IMR-90 (cell line): ENCODE results near the gene AMFR. TPM values are rescaled to one million over a fixed set of nuclear protein-coding genes. Genes with fewer than 3 reads are reported as not detected.

ENCODE experiments used
- ATAC-seq: fragments of 200-7000 bp; cut with Tn5 transposase; 2 replicates; pipeline ENCODE4 v1.9.1; 2020; ENCODE audit warnings: low read depth, mild to moderate bottlenecking, moderate library complexity
- BruUV-seq: library from RNA; stranded (reverse); fragments of 400-500 nt; replicated peaks from 2 replicates; lab custom pipeline; 2021; lab: Mats Ljungman, UMichigan
- CTCF ChIA-PET: fragments of 300-600 bp; formaldehyde crosslinking; extraction: SDS; loops from one replicate; lab custom pipeline; 2021; ENCODE audit warnings: antibody characterized with exemption; lab: Yijun Ruan, JAX
- POLR2A ChIA-PET: fragments of 300-600 bp; sonication (Branson Sonifier 250); formaldehyde crosslinking; loops from one replicate; lab custom pipeline; 2022; ENCODE audit warnings: antibody characterized with exemption; ENCODE audit not compliant: unreplicated experiment; lab: Charles Lee
- DNase-seq: peaks from one replicate; pipeline ENCODE4 v3.0.0; 2013
- H2AFZ ChIP-seq: replicated peaks from 2 replicates; pipeline ENCODE3; 2013; ENCODE audit warnings: low read length, mild to moderate bottlenecking; ENCODE audit not compliant: poor library complexity
- H2AK5ac ChIP-seq: 2 replicates; pipeline ENCODE4 v1.6.1; 2013; ENCODE audit warnings: low read depth, low read length, inconsistent platforms
- H2AK9ac ChIP-seq: replicated peaks from 2 replicates; pipeline ENCODE3; 2013; ENCODE audit warnings: mild to moderate bottlenecking, low read depth, low read length, moderate library complexity; ENCODE audit not compliant: poor library complexity
- H2BK120ac ChIP-seq: 2 replicates; pipeline ENCODE4 v1.6.1; 2013; ENCODE audit warnings: low read depth, low read length, inconsistent platforms
- H2BK15ac ChIP-seq: 3 replicates; pipeline ENCODE4 v1.6.1; 2013; ENCODE audit warnings: low read depth, low read length, inconsistent platforms
- H2BK20ac ChIP-seq: 2 replicates; pipeline ENCODE4 v1.6.1; 2013; ENCODE audit warnings: low read depth, mild to moderate bottlenecking, inconsistent platforms, low read length, moderate library complexity
- H2BK5ac ChIP-seq: 2 replicates; pipeline ENCODE4 v1.6.1; 2013; ENCODE audit warnings: mild to moderate bottlenecking, low read depth, low read length, inconsistent platforms; ENCODE audit not compliant: poor library complexity, severe bottlenecking
- H3K14ac ChIP-seq: replicated peaks from 2 replicates; pipeline ENCODE4 v1.6.1; 2013; ENCODE audit warnings: low read depth, low read length, inconsistent platforms
- H3K18ac ChIP-seq: 2 replicates; pipeline ENCODE4 v1.6.1; 2013; ENCODE audit warnings: low read depth, low read length, control low read depth
- H3K23ac ChIP-seq: 2 replicates; pipeline ENCODE4 v1.6.1; 2013; ENCODE audit warnings: low read depth, low read length, inconsistent platforms
- H3K27ac ChIP-seq: 2 replicates; pipeline ENCODE4 v1.5.1; 2013; ENCODE audit warnings: mild to moderate bottlenecking, control low read depth, low read length; ENCODE audit not compliant: insufficient read depth
- H3K27me3 ChIP-seq: 2 replicates; pipeline ENCODE4 v1.6.1; 2013; ENCODE audit warnings: low read length; ENCODE audit not compliant: control insufficient read depth, insufficient read depth
- H3K36me3 ChIP-seq: 2 replicates; pipeline ENCODE4 v1.6.1; 2013; ENCODE audit warnings: low read length, mixed read lengths; ENCODE audit not compliant: control insufficient read depth, insufficient read depth
- H3K4ac ChIP-seq: 2 replicates; pipeline ENCODE4 v1.6.1; 2013; ENCODE audit warnings: low read depth, low read length, inconsistent platforms
- H3K4me1 ChIP-seq: 2 replicates; pipeline ENCODE4 v1.6.1; 2013; ENCODE audit warnings: low read length, mixed read lengths; ENCODE audit not compliant: control insufficient read depth, insufficient read depth
- H3K4me2 ChIP-seq: 2 replicates; pipeline ENCODE4 v1.6.1; 2013; ENCODE audit warnings: low read depth, mild to moderate bottlenecking, control low read depth, low read length, moderate library complexity
- H3K4me3 ChIP-seq: 2 replicates; pipeline ENCODE4 v1.5.1; 2013; ENCODE audit warnings: low read depth, mild to moderate bottlenecking, control low read depth, low read length, moderate library complexity; ENCODE audit not compliant: insufficient read depth
- H3K56ac ChIP-seq: 2 replicates; pipeline ENCODE4 v1.6.1; 2013; ENCODE audit warnings: low read length, inconsistent platforms; ENCODE audit not compliant: insufficient read depth; ENCODE audit errors: extremely low read depth
- H3K79me1 ChIP-seq, 2 experiments: 2 replicates each; pipeline ENCODE4 v1.6.1; 2013; ENCODE audit warnings: low read length in 2 of 2, inconsistent platforms in 1 of 2, low read depth in 1 of 2
- H3K9ac ChIP-seq: 2 replicates; pipeline ENCODE4 v1.6.1; 2013; ENCODE audit warnings: low read depth, low read length, control low read depth
- H3K9me1 ChIP-seq: 2 replicates; pipeline ENCODE4 v1.6.1; 2013; ENCODE audit warnings: low read length, inconsistent platforms; ENCODE audit not compliant: insufficient read depth
- H3K9me3 ChIP-seq: 2 replicates; pipeline ENCODE4 v1.6.1; 2013; ENCODE audit warnings: low read length; ENCODE audit not compliant: control insufficient read depth, insufficient read depth
- H4K20me1 ChIP-seq: 2 replicates; pipeline ENCODE4 v1.6.1; 2013; ENCODE audit warnings: low read length, inconsistent platforms; ENCODE audit not compliant: insufficient read depth
- H4K5ac ChIP-seq: 2 replicates; pipeline ENCODE4 v1.6.1; 2013; ENCODE audit warnings: mild to moderate bottlenecking, low read depth, low read length, control low read depth
- H4K8ac ChIP-seq, 2 experiments: 2 replicates each; pipeline ENCODE4 v1.6.1; 2013; ENCODE audit warnings: low read depth in 2 of 2, low read length in 2 of 2, control low read depth in 1 of 2, inconsistent platforms in 1 of 2
- H4K91ac ChIP-seq: 2 replicates; pipeline ENCODE4 v1.6.1; 2013; ENCODE audit warnings: low read depth, low read length, inconsistent platforms; ENCODE audit not compliant: insufficient read depth
- CEBPB ChIP-seq: IDR thresholded peaks from 2 replicates; pipeline ENCODE4 v1.6.1; 2012; ENCODE audit warnings: low read depth, low read length, improper control_type of control experiment
- CHD1 ChIP-seq: IDR thresholded peaks from 2 replicates; pipeline ENCODE4 v1.6.1; 2012; ENCODE audit warnings: low read depth, low read length, improper control_type of control experiment
- CTCF ChIP-seq: conservative IDR thresholded peaks from 2 replicates; pipeline ENCODE4 v1.5.1; 2012; ENCODE audit warnings: mild to moderate bottlenecking, low read depth, low read length, improper control_type of control experiment
- FOS ChIP-seq: fragments of 150-350 bp; IDR thresholded peaks from 2 replicates; pipeline ENCODE4 v1.6.1; 2016; ENCODE audit warnings: low read depth, low read length
- RFX5 ChIP-seq: IDR thresholded peaks from 2 replicates; pipeline ENCODE4 v1.8.0; 2012; ENCODE audit warnings: low read depth, mild to moderate bottlenecking, low read length, moderate library complexity
- WGBS, 2 experiments: methylation state at CpG; one replicate each; pipeline versions ENCODE4 v1.1.5 to v1.1.7; 2013; ENCODE audit warnings: missing lambda C conversion rate in 2 of 2; ENCODE audit not compliant: insufficient read length in 1 of 2; ENCODE audit errors: extremely low coverage in 2 of 2; 5-methylcytosine and 5-hydroxymethylcytosine counted together
- dilution Hi-C: fragments of 300-500 bp; cut with HindIII; formaldehyde crosslinking; loops from one replicate; pipeline ENCODE4 v1.14.3; 2018; ENCODE audit warnings: low sequenced_read_pairs; ENCODE audit not compliant: unreplicated experiment
- in situ Hi-C: fragments of 300-500 bp; cut with MboI; formaldehyde crosslinking; loops from 3 replicates; pipeline ENCODE4 v1.14.3; 2019; ENCODE audit warnings: low sequenced_read_pairs, inconsistent platforms, mixed read lengths
- intact Hi-C: fragments of 100-400 bp; cut with micrococcal nuclease; formaldehyde crosslinking; loops from 2 replicates; pipeline ENCODE4 v1.10.0; 2022
- polyA plus RNA-seq, 3 experiments: library from polyadenylated mRNA; depleted of rRNA; stranded (reverse); fragments of >200 nt; gene quantifications; 2 replicates each; pipeline ENCODE4 v1.2.3, GENCODE V29; 2012; ENCODE audit warnings: low replicate concordance in 1 of 3
- total RNA-seq: library from RNA; depleted of rRNA; stranded (reverse); fragments of >200 nt; gene quantifications from 2 replicates; pipeline ENCODE4 v1.2.3, GENCODE V29; 2012

AMFR gene
- total and polyA plus RNA-seq, 2 of the 4 experiments (the other 2 are of a cell fraction), result 60.7 to 216 TPM

DNA sequence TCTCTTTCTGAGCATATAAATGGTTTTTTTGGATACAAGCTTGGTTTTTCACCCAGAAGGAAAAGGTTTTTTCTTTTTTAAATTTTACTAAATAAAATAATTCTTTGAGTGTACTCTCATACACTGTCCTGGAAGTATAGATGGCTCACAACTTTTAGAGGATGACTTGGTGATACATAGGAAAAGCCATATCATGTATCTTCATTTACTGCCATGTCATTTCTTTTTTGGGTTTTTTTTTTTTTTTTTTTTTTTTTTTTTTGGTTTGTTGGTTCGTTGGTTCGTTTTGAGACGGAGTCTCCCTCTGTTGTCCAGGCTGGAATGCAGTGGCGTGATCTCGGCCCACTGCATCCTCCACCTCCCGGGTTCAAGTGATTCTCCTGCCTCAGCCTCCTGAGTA, 37.8 kb upstream of the AMFR start:
- CTCF ChIA-PET, result no interaction called here
- H3K23ac ChIP-seq, result no peak overlapping the region
- H4K8ac ChIP-seq, result no peak overlapping the region
- no peak overlapping the region for H3K4me3 ChIP-seq
- no TSS peak for BruUV-seq
- in situ Hi-C loops (no loop called here), intact Hi-C loops (no loop called here), dilution Hi-C loops (no loop called here)
- H3K4ac ChIP-seq, result no peak overlapping the region
- no peak for ATAC-seq
- H2BK120ac ChIP-seq, result no peak overlapping the region
- H4K5ac ChIP-seq, result no peak overlapping the region
- no peak for DNase-seq
- peaks cover 26% of the 10 kb centered on the region for H3K36me3 ChIP-seq
- no peaks in the 10 kb centered on the region for H3K27me3 ChIP-seq
- WGBS, 2 experiments, result no CpG with 5 or more reads among the region's 6 CpGs
- H3K27ac ChIP-seq, result no peak overlapping the region
- no peak overlapping the region for H3K56ac ChIP-seq
- H2AK9ac ChIP-seq, result no peak overlapping the region
- H3K4me2 ChIP-seq, result no peak overlapping the region
- no peak overlapping the region for H3K18ac ChIP-seq
- H3K14ac ChIP-seq, result no peak overlapping the region
- H4K20me1 ChIP-seq, result no peaks in the 10 kb centered on the region
- H2AFZ ChIP-seq, result no peak overlapping the region
- no peak overlapping the region for H2AK5ac ChIP-seq
- no peak overlapping the region for H2BK15ac ChIP-seq
- H4K91ac ChIP-seq, result no peak overlapping the region
- peaks cover 5 to 13% of the 10 kb centered on the region in 2 experiments; a peak in 3 of 4 replicates for H3K79me1 ChIP-seq
- H3K9ac ChIP-seq, result no peak overlapping the region
- POLR2A ChIA-PET, result no interaction called here
- H3K9me3 ChIP-seq, result no peaks in the 10 kb centered on the region
- no peak for TF ChIP-seq CEBPB
- TF ChIP-seq RFX5, result no peak
- TF ChIP-seq CHD1, result no peak
- TF ChIP-seq FOS, result no peak
- no peak for TF ChIP-seq CTCF
- H2BK20ac ChIP-seq, result no peak overlapping the region
- peaks cover 3% of the 10 kb centered on the region; the same call in 1 of the 2 replicates for H3K9me1 ChIP-seq
- H3K4me1 ChIP-seq, result no peaks in the 10 kb centered on the region
- H2BK5ac ChIP-seq, result no peak overlapping the region
